ENCODE data around the gene CNPY1.

- TF ChIP-seq, protein P1, sequence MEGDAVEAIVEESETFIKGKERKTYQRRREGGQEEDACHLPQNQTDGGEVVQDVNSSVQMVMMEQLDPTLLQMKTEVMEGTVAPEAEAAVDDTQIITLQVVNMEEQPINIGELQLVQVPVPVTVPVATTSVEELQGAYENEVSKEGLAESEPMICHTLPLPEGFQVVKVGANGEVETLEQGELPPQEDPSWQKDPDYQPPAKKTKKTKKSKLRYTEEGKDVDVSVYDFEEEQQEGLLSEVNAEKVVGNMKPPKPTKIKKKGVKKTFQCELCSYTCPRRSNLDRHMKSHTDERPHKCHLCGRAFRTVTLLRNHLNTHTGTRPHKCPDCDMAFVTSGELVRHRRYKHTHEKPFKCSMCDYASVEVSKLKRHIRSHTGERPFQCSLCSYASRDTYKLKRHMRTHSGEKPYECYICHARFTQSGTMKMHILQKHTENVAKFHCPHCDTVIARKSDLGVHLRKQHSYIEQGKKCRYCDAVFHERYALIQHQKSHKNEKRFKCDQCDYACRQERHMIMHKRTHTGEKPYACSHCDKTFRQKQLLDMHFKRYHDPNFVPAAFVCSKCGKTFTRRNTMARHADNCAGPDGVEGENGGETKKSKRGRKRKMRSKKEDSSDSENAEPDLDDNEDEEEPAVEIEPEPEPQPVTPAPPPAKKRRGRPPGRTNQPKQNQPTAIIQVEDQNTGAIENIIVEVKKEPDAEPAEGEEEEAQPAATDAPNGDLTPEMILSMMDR (IDR thresholded peaks at IDR 0.05; ENCODE audit: poor library complexity, severe bottlenecking) = no peak
- TF ChIP-seq EZH2 (IDR thresholded peaks at IDR 0.05; ENCODE audit: borderline replicate concordance, insufficient read depth, low read length, poor library complexity, severe bottlenecking) (no peak), MXI1 (conservative IDR thresholded peaks at IDR 0.05; ENCODE audit: poor library complexity, severe bottlenecking) (no peak), POLR2AphosphoS5 (IDR thresholded peaks at IDR 0.05) (no peak), RAD21 (conservative IDR thresholded peaks at IDR 0.05) (no peak), SMC3 (conservative IDR thresholded peaks at IDR 0.05; ENCODE audit: poor library complexity) (no peak), EP300 (conservative IDR thresholded peaks at IDR 0.05; ENCODE audit: poor library complexity, severe bottlenecking) (no peak), REST (IDR thresholded peaks at IDR 0.05; ENCODE audit: borderline replicate concordance) (no peak), TAF1 (IDR thresholded peaks at IDR 0.05; ENCODE audit: low read depth) (no peak)
Measured at GRCh38 chr7:155549226-155549625, 2.9 kb upstream of the CNPY1 start.
